Natural killer cell treated with Interleukin-12 subunit alpha and Interleukin-12 subunit beta and Interleukin-15 and Interleukin-18, amount 100 ng/mL, for 72 hours (primary cell): ENCODE data around the gene GTF3C5. TPM values are rescaled to one million over a fixed set of nuclear protein-coding genes. Genes with fewer than 3 reads are reported as not detected.
"Not testable (repeated sequence)": the region's sequence is repeated elsewhere in the genome, so short reads cannot be mapped to it uniquely, and the experiment has no call there.

Experiments used
- ATAC-seq, 2 donors: fragments of 150-1000 bp; cut with Tn5 transposase in 1 of 2; sonication (Bioruptor Pico), chemical (Tn5 transposase) in 1 of 2; 2 replicates each; pipeline ENCODE4 v1.10.0; 2021
- DNase-seq: peaks from one replicate; pipeline ENCODE4 v3.0.0; 2022; ENCODE audit warnings: low spot score
- H3K27ac Mint-ChIP-seq, 2 donors: 1 replicate in 1 of 2; 2 replicates in 1 of 2; pipeline ENCODE4 v1.8.0; 2022; ENCODE audit warnings: mixed read lengths in 2 of 2, mild to moderate bottlenecking in 1 of 2, moderate library complexity in 1 of 2
- H3K27me3 Mint-ChIP-seq, 2 donors: 1 replicate in 1 of 2; 2 replicates in 1 of 2; pipeline ENCODE4 v1.8.0; 2022; ENCODE audit warnings: mixed read lengths in 2 of 2
- H3K36me3 Mint-ChIP-seq: one replicate; pipeline ENCODE4 v1.8.0; 2022; ENCODE audit warnings: mixed read lengths
- H3K4me1 Mint-ChIP-seq, 2 donors: 1 replicate in 1 of 2; 2 replicates in 1 of 2; pipeline ENCODE4 v1.8.0; 2022; ENCODE audit warnings: low read depth in 2 of 2, mixed read lengths in 2 of 2, mild to moderate bottlenecking in 1 of 2
- H3K4me3 Mint-ChIP-seq: one replicate; pipeline ENCODE4 v1.8.0; 2022; ENCODE audit warnings: mixed read lengths
- H3K9me3 Mint-ChIP-seq: 2 replicates; pipeline ENCODE4 v1.8.0; 2022; ENCODE audit warnings: mixed read lengths
- total RNA-seq, 2 donors: library from RNA; stranded (reverse); gene quantifications; one replicate each; pipeline ENCODE4 v1.2.3, GENCODE V29; 2022

GTF3C5 gene
- total RNA-seq, 2 donors from 2014 or later, result 69.2 to 81.4 TPM

GRCh38 chr9:132990781-132991180, 40.0 kb upstream of the GTF3C5 start:
- no peaks in the 10 kb centered on the region for H3K27me3 Mint-ChIP-seq
- H3K36me3 Mint-ChIP-seq, result no peaks in the 10 kb centered on the region
- no peak for DNase-seq
- no peak for ATAC-seq
- H3K4me3 Mint-ChIP-seq, result no peak overlapping the region
- H3K4me1 Mint-ChIP-seq, result peaks cover 40 to 68% of the 10 kb centered on the region in 2 donors
- H3K9me3 Mint-ChIP-seq, result no peaks in the 10 kb centered on the region
- H3K27ac Mint-ChIP-seq, result no peak overlapping the region

- H3K9me3 Mint-ChIP-seq, result no peaks in the 10 kb centered on the region
- no peaks in the 10 kb centered on the region for H3K27me3 Mint-ChIP-seq
- ATAC-seq (peak; percentile 61 to 75), DNase-seq (no peak)
- peaks cover 40 to 63% of the 10 kb centered on the region in 2 donors for H3K4me1 Mint-ChIP-seq
- H3K36me3 Mint-ChIP-seq, result no peaks in the 10 kb centered on the region
- peak overlapping the region in 1 of 2 donors; percentile 45 for H3K27ac Mint-ChIP-seq
- peak overlapping the region; percentile 62 for H3K4me3 Mint-ChIP-seq
Measured at GRCh38 chr9:132991351-132992300, 39.2 kb upstream of the GTF3C5 start.

- H3K36me3 Mint-ChIP-seq, result no peaks in the 10 kb centered on the region
- H3K27me3 Mint-ChIP-seq, result no peaks in the 10 kb centered on the region
- ATAC-seq, result no peak
- H3K9me3 Mint-ChIP-seq, result no peaks in the 10 kb centered on the region
- H3K27ac Mint-ChIP-seq, result no peak overlapping the region
- peaks cover 33 to 48% of the 10 kb centered on the region in 2 donors for H3K4me1 Mint-ChIP-seq
- no peak for DNase-seq
- H3K4me3 Mint-ChIP-seq, result no peak overlapping the region
Measured at GRCh38 chr9:132993511-132993939, 37.3 kb upstream of the GTF3C5 start.

GRCh38 chr9:132994410-132995120, 36.2 kb upstream of the GTF3C5 start:
- peak in 1 of 2 donors; percentile 49 for ATAC-seq
- no peaks in the 10 kb centered on the region for H3K36me3 Mint-ChIP-seq
- no peak for DNase-seq
- H3K9me3 Mint-ChIP-seq, result no peaks in the 10 kb centered on the region
- peak overlapping the region in 1 of 2 donors; percentile 15 for H3K27ac Mint-ChIP-seq
- peaks cover 33 to 43% of the 10 kb centered on the region in 2 donors for H3K4me1 Mint-ChIP-seq
- no peaks in the 10 kb centered on the region for H3K27me3 Mint-ChIP-seq
- peak overlapping the region; percentile 54 for H3K4me3 Mint-ChIP-seq

- Mint-ChIP-seq H3K36me3 (no peaks in the 10 kb centered on the region), H3K9me3 (no peaks in the 10 kb centered on the region), H3K27me3 (no peaks in the 10 kb centered on the region), H3K4me3 (no peak overlapping the region), H3K4me1 (peaks cover 31 to 41% of the 10 kb centered on the region in 2 donors), H3K27ac (no peak overlapping the region)
- no peak for ATAC-seq
- DNase-seq, result no peak
Measured at GRCh38 chr9:132995121-132995420, 35.7 kb upstream of the GTF3C5 start.

- no peaks in the 10 kb centered on the region for H3K27me3 Mint-ChIP-seq
- ATAC-seq, result no peak
- no peaks in the 10 kb centered on the region for H3K36me3 Mint-ChIP-seq
Measured at GRCh38 chr9:132995879-132996278, 34.9 kb upstream of the GTF3C5 start.

GRCh38 chr9:132996526-132996925, 34.3 kb upstream of the GTF3C5 start:
- Mint-ChIP-seq H3K27ac (no peak overlapping the region), H3K36me3 (no peaks in the 10 kb centered on the region), H3K27me3 (no peaks in the 10 kb centered on the region), H3K9me3 (no peaks in the 10 kb centered on the region), H3K4me1 (peaks cover 23 to 31% of the 10 kb centered on the region in 2 donors), H3K4me3 (no peak overlapping the region)
- DNase-seq, result no peak
- ATAC-seq, result no peak

More at GRCh38 chr9:132995879-132996278, 34.9 kb upstream of the GTF3C5 start:
- Mint-ChIP-seq H3K4me1 (peaks cover 25 to 33% of the 10 kb centered on the region in 2 donors), H3K9me3 (no peaks in the 10 kb centered on the region), H3K4me3 (no peak overlapping the region), H3K27ac (no peak overlapping the region)
- DNase-seq, result no peak

GRCh38 chr9:132997591-132997990, 33.2 kb upstream of the GTF3C5 start:
- DNase-seq, result no peak
- H3K9me3 Mint-ChIP-seq, result no peaks in the 10 kb centered on the region
- H3K27me3 Mint-ChIP-seq, result no peaks in the 10 kb centered on the region
- peaks cover 12 to 26% of the 10 kb centered on the region in 2 donors for H3K4me1 Mint-ChIP-seq
- no peak overlapping the region for H3K4me3 Mint-ChIP-seq
- H3K36me3 Mint-ChIP-seq, result no peaks in the 10 kb centered on the region
- no peak for ATAC-seq
- H3K27ac Mint-ChIP-seq, result no peak overlapping the region

GRCh38 chr9:132998221-132998620, 32.6 kb upstream of the GTF3C5 start:
- H3K9me3 Mint-ChIP-seq, ATAC-seq, DNase-seq, H3K27ac Mint-ChIP-seq, H3K27me3 Mint-ChIP-seq, H3K36me3 Mint-ChIP-seq, H3K4me3 Mint-ChIP-seq: not testable (repeated sequence)
- peaks cover 8 to 20% of the 10 kb centered on the region in 2 donors for H3K4me1 Mint-ChIP-seq

- no peak for DNase-seq
- peaks cover 8 to 17% of the 10 kb centered on the region in 2 donors for H3K4me1 Mint-ChIP-seq
- no peak overlapping the region for H3K27ac Mint-ChIP-seq
- no peaks in the 10 kb centered on the region for H3K9me3 Mint-ChIP-seq
- H3K27me3 Mint-ChIP-seq, result no peaks in the 10 kb centered on the region
- no peak overlapping the region for H3K4me3 Mint-ChIP-seq
- no peak for ATAC-seq
- no peaks in the 10 kb centered on the region for H3K36me3 Mint-ChIP-seq
Measured at GRCh38 chr9:132998831-132999635, 31.8 kb upstream of the GTF3C5 start.

- DNase-seq (no peak), ATAC-seq (no peak)
- Mint-ChIP-seq H3K4me1 (peaks cover 0 to 9% of the 10 kb centered on the region in 2 donors), H3K27ac (no peak overlapping the region), H3K27me3 (peaks cover 0 to 12% of the 10 kb centered on the region in 2 donors), H3K36me3 (no peaks in the 10 kb centered on the region), H3K9me3 (no peaks in the 10 kb centered on the region), H3K4me3 (no peak overlapping the region)
Measured at GRCh38 chr9:133002147-133003070, 28.4 kb upstream of the GTF3C5 start.

- H3K27me3 Mint-ChIP-seq, result peaks cover 0 to 12% of the 10 kb centered on the region in 2 donors
- DNase-seq, result no peak
- H3K36me3 Mint-ChIP-seq, result no peaks in the 10 kb centered on the region
- peaks cover 0 to 9% of the 10 kb centered on the region in 2 donors for H3K4me1 Mint-ChIP-seq
- no peak overlapping the region for H3K27ac Mint-ChIP-seq
- no peak overlapping the region for H3K4me3 Mint-ChIP-seq
- no peaks in the 10 kb centered on the region for H3K9me3 Mint-ChIP-seq
- ATAC-seq, result peak in 1 of 2 donors; percentile 40
Measured at GRCh38 chr9:133003071-133003461, 27.7 kb upstream of the GTF3C5 start.
